ENCODE results near the gene CALHM6.

DNA sequence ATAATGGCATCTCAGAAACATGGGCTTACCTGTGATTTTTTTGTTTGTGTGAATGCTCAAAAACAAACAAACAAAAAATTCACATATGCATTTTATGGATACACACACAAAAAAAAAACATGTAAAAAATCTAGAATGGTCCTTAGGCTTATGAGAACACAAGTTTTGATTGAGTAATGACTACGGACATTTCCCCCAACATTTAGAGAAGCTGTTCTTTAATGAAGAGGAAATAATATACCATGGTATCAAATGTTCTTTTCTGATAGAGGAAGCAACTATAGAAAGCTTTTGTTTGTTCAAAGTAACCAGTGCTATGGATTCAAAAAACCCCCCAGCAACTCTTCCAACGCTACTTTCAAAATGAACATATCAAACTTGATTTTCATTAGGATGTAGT is 8.6 kb upstream of the CALHM6 start:
- no peak for TF ChIP-seq POLR2A (IDR thresholded peaks at IDR 0.05; ENCODE audit: extremely low read depth, insufficient read length)
- TF ChIP-seq CTCF (IDR thresholded peaks at IDR 0.05; ENCODE audit: low read depth, low read length): no peak

All from NB4 (cell line).